Measurements from ENCODE around the gene UNC13C. TPM values are rescaled to one million over a fixed set of nuclear protein-coding genes. Genes with fewer than 3 reads are reported as not detected.

The UNC13C gene
- total and polyA plus RNA-seq, 2 of the 13 experiments (the other 11 are each of a cell fraction or from before 2014, with no cell fraction given), result 0.04 TPM; not detected in 1

GRCh38 chr15:54032066-54032465, 53.8 kb downstream of the UNC13C start:
- no peak for ATAC-seq
- in situ Hi-C loops (cut with HindIII; ENCODE audit: extremely low pct_ligation_motif_present, low pct_unique_long_range_greater_than_20kb) (no loop called here), intact Hi-C loops (cut with micrococcal nuclease; ENCODE audit: unreplicated experiment) (no loop called here)
- 10% methylated on average over 4 of the region's 4 CpGs for WGBS (ENCODE audit: low lambda C conversion rate)
- POLR2A ChIA-PET, result no interaction called here
- FAIRE-seq, result no peak
- DNase-seq (ENCODE audit: low spot score), result no peak
- CTCF ChIA-PET (ENCODE audit: low intra/inter-chr PET ratio, low total read pairs), result no interaction called here
- Histone ChIP-seq H3K4me2 (ENCODE audit: low read depth, low read length) (no peak overlapping the region), H3K79me2 (ENCODE audit: insufficient read depth, low read length) (no peaks in the 10 kb centered on the region), H3K36me3 (replicated peaks in 1 of 2; ENCODE audit: control insufficient read depth in 1 of 2, insufficient read depth in 2 of 2, low read length in 2 of 2) (no peaks in the 10 kb centered on the region), H3K4me3 (replicated peaks in 1 of 3; ENCODE audit: insufficient read depth in 1 of 3, low read depth in 2 of 3, low read length in 3 of 3) (no peak overlapping the region), H2AFZ (ENCODE audit: low read length) (no peak overlapping the region), H3K27me3 (ENCODE audit: control insufficient read depth in 1 of 2, insufficient read depth in 2 of 2, low read length in 2 of 2) (peaks cover 2 to 15% of the 10 kb centered on the region in 2 experiments; a peak in 1 of 5 replicates), H4K20me1 (ENCODE audit: insufficient read depth, low read length) (no peaks in the 10 kb centered on the region), H3K9ac (ENCODE audit: insufficient read depth, low read depth, low read length) (no peak overlapping the region), H3K27ac (ENCODE audit: extremely low read length, insufficient read depth, low read length) (no peak overlapping the region), H3K4me1 (ENCODE audit: insufficient read depth, low read length) (no peaks in the 10 kb centered on the region), H3K9me3 (ENCODE audit: low read length) (no peaks in the 10 kb centered on the region)
- no TSS peak for BruUV-seq (replicated peaks)
- no peak for TF ChIP-seq ZNF350 (CRISPR knock-in tag; IDR thresholded peaks at IDR 0.05; ENCODE audit: borderline replicate concordance, low read depth)
- no peak for TF ChIP-seq ZNF260 (CRISPR knock-in tag; IDR thresholded peaks at IDR 0.05; ENCODE audit: borderline replicate concordance, low read depth)
- TF ChIP-seq ZNF343 (CRISPR knock-in tag; IDR thresholded peaks at IDR 0.05), result no peak
- no peak for TF ChIP-seq IRX3 (CRISPR knock-in tag; IDR thresholded peaks at IDR 0.05; ENCODE audit: borderline replicate concordance, low read depth)

GRCh38 chr15:54033356-54033860, 55.2 kb downstream of the UNC13C start:
- 2% methylated on average over 3 of the region's 3 CpGs for WGBS (ENCODE audit: low lambda C conversion rate)
- peaks cover 2 to 11% of the 10 kb centered on the region in 2 experiments; a peak in 1 of 5 replicates for H3K27me3 ChIP-seq (ENCODE audit: control insufficient read depth in 1 of 2, insufficient read depth in 2 of 2, low read length in 2 of 2)

More at GRCh38 chr15:54033356-54033860, 55.2 kb downstream of the UNC13C start:
- Histone ChIP-seq H3K9me3 (ENCODE audit: low read length) (no peaks in the 10 kb centered on the region), H3K4me3 (replicated peaks in 1 of 3; ENCODE audit: insufficient read depth in 1 of 3, low read depth in 2 of 3, low read length in 3 of 3) (no peak overlapping the region), H3K9ac (ENCODE audit: insufficient read depth, low read depth, low read length) (no peak overlapping the region), H2AFZ (ENCODE audit: low read length) (no peak overlapping the region), H3K79me2 (ENCODE audit: insufficient read depth, low read length) (no peaks in the 10 kb centered on the region), H3K27ac (ENCODE audit: extremely low read length, insufficient read depth, low read length) (no peak overlapping the region), H3K4me2 (ENCODE audit: low read depth, low read length) (no peak overlapping the region), H3K4me1 (ENCODE audit: insufficient read depth, low read length) (no peaks in the 10 kb centered on the region), H4K20me1 (ENCODE audit: insufficient read depth, low read length) (no peaks in the 10 kb centered on the region), H3K36me3 (replicated peaks in 1 of 2; ENCODE audit: control insufficient read depth in 1 of 2, insufficient read depth in 2 of 2, low read length in 2 of 2) (no peaks in the 10 kb centered on the region)
- intact Hi-C loops (cut with micrococcal nuclease; ENCODE audit: unreplicated experiment), result no loop called here
- TF ChIP-seq HMG20A (CRISPR knock-in tag; IDR thresholded peaks at IDR 0.05; ENCODE audit: borderline replicate concordance), result no peak
- TF ChIP-seq RORA (CRISPR knock-in tag; IDR thresholded peaks at IDR 0.05), result no peak
- no peak for ATAC-seq
- FAIRE-seq, result no peak
- ChIA-PET POLR2A (no interaction called here), CTCF (ENCODE audit: low intra/inter-chr PET ratio, low total read pairs) (no interaction called here)
- in situ Hi-C loops (cut with HindIII; ENCODE audit: extremely low pct_ligation_motif_present, low pct_unique_long_range_greater_than_20kb), result no loop called here
- DNase-seq (ENCODE audit: low spot score), result no peak
- BruUV-seq (replicated peaks), result no TSS peak
